Fibroblast of mammary gland (primary cell): ENCODE data around the gene FNBP1L.
A peak's percentile ranks its signal among the peaks of the same experiment; 100 is the strongest.

Experiments
- DNase-seq: peaks from one replicate; pipeline ENCODE4 v3.0.0-alpha.2; 2010; ENCODE audit warnings: low read depth
- H3K4me3 ChIP-seq: 2 replicates; pipeline ENCODE4 v1.5.1; 2011; ENCODE audit warnings: low read depth, mild to moderate bottlenecking, low read length, moderate library complexity; ENCODE audit not compliant: control insufficient read depth
- CTCF ChIP-seq: conservative IDR thresholded peaks from 2 replicates; pipeline ENCODE4 v1.5.1; 2011; ENCODE audit warnings: low read depth, low read length, inconsistent platforms; ENCODE audit not compliant: control insufficient read depth, insufficient read depth

The FNBP1L gene

GRCh38 chr1:93559695-93560094 lies 111.8 kb downstream of the FNBP1L start:
- no peak for DNase-seq
- H3K4me3 ChIP-seq: no peak overlapping the region
- no peak for TF ChIP-seq CTCF

GRCh38 chr1:93565496-93566206 lies 117.7 kb downstream of the FNBP1L start:
- DNase-seq: peak; percentile 70
- H3K4me3 ChIP-seq: no peak overlapping the region
- no peak for TF ChIP-seq CTCF

GRCh38 chr1:93566227-93566626 lies 118.3 kb downstream of the FNBP1L start:
- H3K4me3 ChIP-seq: no peak overlapping the region
- no peak for DNase-seq
- no peak for TF ChIP-seq CTCF

GRCh38 chr1:93567255-93567918 lies 119.5 kb downstream of the FNBP1L start:
- peak; percentile 96 for DNase-seq
- H3K4me3 ChIP-seq: no peak overlapping the region
- no peak for TF ChIP-seq CTCF

- TF ChIP-seq CTCF: no peak
- H3K4me3 ChIP-seq: no peak overlapping the region
- DNase-seq: no peak
Observed at GRCh38 chr1:93569489-93569888, 121.6 kb downstream of the FNBP1L start.

- no peak for TF ChIP-seq CTCF
- DNase-seq: no peak
Observed at GRCh38 chr1:93571623-93572310, 123.8 kb downstream of the FNBP1L start.

More at GRCh38 chr1:93571623-93572310, 123.8 kb downstream of the FNBP1L start:
- no peak overlapping the region for H3K4me3 ChIP-seq
